K562 (cell line): Measurements from ENCODE around the gene ICAM3. TPM values are rescaled to one million over a fixed set of nuclear protein-coding genes. Genes with fewer than 3 reads are reported as not detected.

Experiments
- ARID1B ChIP-seq: fragments of 450-650 bp; IDR thresholded peaks from 2 replicates; pipeline ENCODE4 v1.6.1; 2016; ENCODE audit warnings: antibody characterized with exemption, mild to moderate bottlenecking, inconsistent platforms
- CBX3 ChIP-seq, 2 experiments: IDR thresholded peaks; 1 replicate in 1 of 2; 2 replicates in 1 of 2; pipeline ENCODE4 v1.6.1; 2012; ENCODE audit warnings: inconsistent platforms in 2 of 2, low read length in 2 of 2, borderline replicate concordance in 1 of 2, control low read depth in 1 of 2
- CCNT2 ChIP-seq: IDR thresholded peaks from 2 replicates; pipeline ENCODE4 v1.6.1; 2011; ENCODE audit warnings: borderline replicate concordance, low read depth, mild to moderate bottlenecking, moderate library complexity, mixed read lengths, low read length; ENCODE audit not compliant: insufficient read length; ENCODE audit errors: extremely low read depth
- CEBPB ChIP-seq: fragments of 450-650 bp; IDR thresholded peaks from 2 replicates; pipeline ENCODE4 v1.6.1; 2016; ENCODE audit warnings: missing genetic modification characterization, missing compliant biosample characterization
- CREB5 ChIP-seq: fragments of 250-450 bp; sonication (Bioruptor Pico); IDR thresholded peaks from 2 replicates; pipeline ENCODE4 v1.5.0; 2020; ENCODE audit warnings: mild to moderate bottlenecking
- ILK ChIP-seq: fragments of 450-650 bp; IDR thresholded peaks from 2 replicates; pipeline ENCODE4 v1.6.1; 2016; ENCODE audit warnings: missing genetic modification characterization, low read depth, mild to moderate bottlenecking, missing compliant biosample characterization, moderate library complexity, borderline replicate concordance
- LCOR ChIP-seq: sonication (generic); formaldehyde crosslinking; IDR thresholded peaks from 2 replicates; pipeline ENCODE4 v1.8.0; 2022; ENCODE audit warnings: mild to moderate bottlenecking, missing genetic modification reagents
- MBD2 ChIP-seq: sonication (generic); IDR thresholded peaks from 2 replicates; pipeline ENCODE4 v1.6.1; 2016; ENCODE audit warnings: low read depth, borderline replicate concordance
- MEF2D ChIP-seq: conservative IDR thresholded peaks from 2 replicates; pipeline ENCODE4 v1.6.1; 2016; ENCODE audit warnings: low read depth, missing genetic modification characterization, missing compliant biosample characterization
- NEUROD1 ChIP-seq: fragments of 150-350 bp; IDR thresholded peaks from 2 replicates; pipeline ENCODE4 v1.6.1; 2014; ENCODE audit warnings: borderline replicate concordance, low read length, low read depth; ENCODE audit not compliant: partially characterized antibody
- SAFB2 ChIP-seq: fragments of 200-400 bp; formaldehyde crosslinking; IDR thresholded peaks from 2 replicates; pipeline ENCODE4 v1.6.1; 2018; ENCODE audit warnings: borderline replicate concordance, low read length, low read depth, moderate library complexity; ENCODE audit not compliant: severe bottlenecking
- SIN3B ChIP-seq: fragments of 450-650 bp; IDR thresholded peaks from 2 replicates; pipeline ENCODE4 v1.6.1; 2017; ENCODE audit warnings: low read depth, mild to moderate bottlenecking, moderate library complexity
- SP1 ChIP-seq: sonication (generic); formaldehyde crosslinking; IDR thresholded peaks from 2 replicates; pipeline ENCODE4 v1.8.1; 2022; ENCODE audit warnings: mild to moderate bottlenecking, missing genetic modification reagents
- STAT5B ChIP-seq: fragments of 250-450 bp; sonication (Bioruptor Pico); IDR thresholded peaks from 2 replicates; pipeline ENCODE4 v1.8.0; 2021; ENCODE audit warnings: mild to moderate bottlenecking, inconsistent platforms
- ZNF384 ChIP-seq: IDR thresholded peaks from 2 replicates; pipeline ENCODE4 v1.6.1; 2012; ENCODE audit warnings: low read depth, low read length, improper control_type of control experiment
- ZNF398 ChIP-seq: fragments of 250-450 bp; sonication (Bioruptor Pico); IDR thresholded peaks from 2 replicates; pipeline ENCODE4 v1.8.0; 2021; ENCODE audit warnings: moderate library complexity, mild to moderate bottlenecking, inconsistent platforms
- ZNF57 ChIP-seq: fragments of 450-650 bp; formaldehyde crosslinking; IDR thresholded peaks from 2 replicates; pipeline ENCODE4 v1.4.0; 2020; ENCODE audit warnings: mild to moderate bottlenecking, moderate library complexity
- ZNF785 ChIP-seq: fragments of 250-450 bp; sonication (Bioruptor Pico); IDR thresholded peaks from 2 replicates; pipeline ENCODE4 v1.4.0; 2020; ENCODE audit warnings: mild to moderate bottlenecking
- ZNF79 ChIP-seq: fragments of 250-450 bp; sonication (Bioruptor Pico); IDR thresholded peaks from 2 replicates; pipeline ENCODE4 v1.4.0; 2020; ENCODE audit warnings: low read depth, mild to moderate bottlenecking, moderate library complexity
- polyA plus RNA-seq, 8 experiments: library from polyadenylated mRNA; depleted of rRNA in 4 of 8; stranded (reverse) in 5 of 8; unstranded in 3 of 8; fragments of >200 nt; fragmentation: Nextera tagmentation in 2 of 8; fragmentation: Illumina TruSeq in 1 of 8; extraction: Ambion mirVana in 2 of 8; extraction: Trizol in 1 of 8; gene quantifications; 2 replicates each; pipeline versions ENCODE4 v1.2.1 to v1.2.3, GENCODE V29; 2011 to 2014; ENCODE audit warnings: inconsistent platforms in 1 of 8, missing spikeins in 1 of 8
- total RNA-seq, 7 experiments: library from RNA; depleted of rRNA in 6 of 7; stranded (reverse); fragments of >200 nt in 6 of 7; fragmentation: Illumina TruSeq in 2 of 7; extraction: Trizol in 2 of 7; gene quantifications; 2 replicates each; pipeline versions ENCODE4 v1.2.1 to v1.2.3, GENCODE V29; 2011 to 2021; ENCODE audit warnings: low replicate concordance in 1 of 7
- TF ChIP-seq, protein P1 (sequence below): IDR thresholded peaks from 2 replicates; pipeline ENCODE4 v1.6.1; 2014; ENCODE audit warnings: antibody characterized with exemption
- TF ChIP-seq, protein P2 (sequence below), 3 experiments: IDR thresholded peaks in 2 of 3; conservative IDR thresholded peaks in 1 of 3; 2 replicates each; pipeline ENCODE4 v1.5.1; 2011 to 2012; ENCODE audit warnings: low read length in 3 of 3, mild to moderate bottlenecking in 3 of 3, control low read depth in 2 of 3, improper control_type of control experiment in 1 of 3, inconsistent platforms in 1 of 3, low read depth in 1 of 3, mixed read lengths in 1 of 3, moderate library complexity in 1 of 3; ENCODE audit not compliant: insufficient read depth in 2 of 3
- TF ChIP-seq, protein P3 (sequence below): fragments of 450-650 bp; IDR thresholded peaks from 2 replicates; pipeline ENCODE4 v1.6.1; 2016; ENCODE audit warnings: missing biosample characterization, missing genetic modification characterization

Gene ICAM3
- total and polyA plus RNA-seq, 9 of the 15 experiments (the other 6 are each of a cell fraction or from before 2014, with no cell fraction given), result 6.5 to 39.5 (median 24.2) TPM

GRCh38 chr19:10388957-10389356, 49.5 kb upstream of the ICAM3 start (continued):
- TF ChIP-seq, protein P1, sequence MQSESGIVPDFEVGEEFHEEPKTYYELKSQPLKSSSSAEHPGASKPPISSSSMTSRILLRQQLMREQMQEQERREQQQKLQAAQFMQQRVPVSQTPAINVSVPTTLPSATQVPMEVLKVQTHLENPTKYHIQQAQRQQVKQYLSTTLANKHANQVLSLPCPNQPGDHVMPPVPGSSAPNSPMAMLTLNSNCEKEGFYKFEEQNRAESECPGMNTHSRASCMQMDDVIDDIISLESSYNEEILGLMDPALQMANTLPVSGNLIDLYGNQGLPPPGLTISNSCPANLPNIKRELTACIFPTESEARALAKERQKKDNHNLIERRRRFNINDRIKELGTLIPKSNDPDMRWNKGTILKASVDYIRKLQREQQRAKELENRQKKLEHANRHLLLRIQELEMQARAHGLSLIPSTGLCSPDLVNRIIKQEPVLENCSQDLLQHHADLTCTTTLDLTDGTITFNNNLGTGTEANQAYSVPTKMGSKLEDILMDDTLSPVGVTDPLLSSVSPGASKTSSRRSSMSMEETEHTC, result no peak
- TF ChIP-seq CBX3 (IDR thresholded peaks at IDR 0.05; ENCODE audit: borderline replicate concordance in 1 of 2, low read length in 2 of 2) (no peak), MEF2D (tag) (no peak), ZNF398 (CRISPR knock-in tag) (no peak), ZNF57 (CRISPR knock-in tag) (no peak), SAFB2 (no peak), CCNT2 (no peak), CREB5 (CRISPR knock-in tag) (no peak), ZNF384 (0 out of 2 replicates have a peak, but pooled peaks have one; percentile 31), ILK (no peak), CEBPB (tag) (peak; percentile 9; the same call in 1 of the 2 replicates), STAT5B (CRISPR knock-in tag) (no peak), ARID1B (no peak), ZNF785 (CRISPR knock-in tag) (no peak), SIN3B (0 out of 2 replicates have a peak, but pooled peaks have one; percentile 15), SP1 (CRISPR knock-in tag) (peak; percentile 38; the same call in 1 of the 2 replicates), MBD2 (no peak), LCOR (no peak), NEUROD1 (peak; percentile 48), ZNF79 (CRISPR knock-in tag) (no peak)
- TF ChIP-seq, protein P2, sequence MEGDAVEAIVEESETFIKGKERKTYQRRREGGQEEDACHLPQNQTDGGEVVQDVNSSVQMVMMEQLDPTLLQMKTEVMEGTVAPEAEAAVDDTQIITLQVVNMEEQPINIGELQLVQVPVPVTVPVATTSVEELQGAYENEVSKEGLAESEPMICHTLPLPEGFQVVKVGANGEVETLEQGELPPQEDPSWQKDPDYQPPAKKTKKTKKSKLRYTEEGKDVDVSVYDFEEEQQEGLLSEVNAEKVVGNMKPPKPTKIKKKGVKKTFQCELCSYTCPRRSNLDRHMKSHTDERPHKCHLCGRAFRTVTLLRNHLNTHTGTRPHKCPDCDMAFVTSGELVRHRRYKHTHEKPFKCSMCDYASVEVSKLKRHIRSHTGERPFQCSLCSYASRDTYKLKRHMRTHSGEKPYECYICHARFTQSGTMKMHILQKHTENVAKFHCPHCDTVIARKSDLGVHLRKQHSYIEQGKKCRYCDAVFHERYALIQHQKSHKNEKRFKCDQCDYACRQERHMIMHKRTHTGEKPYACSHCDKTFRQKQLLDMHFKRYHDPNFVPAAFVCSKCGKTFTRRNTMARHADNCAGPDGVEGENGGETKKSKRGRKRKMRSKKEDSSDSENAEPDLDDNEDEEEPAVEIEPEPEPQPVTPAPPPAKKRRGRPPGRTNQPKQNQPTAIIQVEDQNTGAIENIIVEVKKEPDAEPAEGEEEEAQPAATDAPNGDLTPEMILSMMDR (IDR thresholded peaks at IDR 0.05 in 2 of 3, conservative IDR thresholded peaks at IDR 0.05 in 1 of 3; ENCODE audit: insufficient read depth in 2 of 3, low read depth in 1 of 3, low read length in 3 of 3), result peak; percentile 92 to 95 (median 94)
- TF ChIP-seq, protein P3, sequence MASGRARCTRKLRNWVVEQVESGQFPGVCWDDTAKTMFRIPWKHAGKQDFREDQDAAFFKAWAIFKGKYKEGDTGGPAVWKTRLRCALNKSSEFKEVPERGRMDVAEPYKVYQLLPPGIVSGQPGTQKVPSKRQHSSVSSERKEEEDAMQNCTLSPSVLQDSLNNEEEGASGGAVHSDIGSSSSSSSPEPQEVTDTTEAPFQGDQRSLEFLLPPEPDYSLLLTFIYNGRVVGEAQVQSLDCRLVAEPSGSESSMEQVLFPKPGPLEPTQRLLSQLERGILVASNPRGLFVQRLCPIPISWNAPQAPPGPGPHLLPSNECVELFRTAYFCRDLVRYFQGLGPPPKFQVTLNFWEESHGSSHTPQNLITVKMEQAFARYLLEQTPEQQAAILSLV (tag), result no peak
